ENCODE results near the gene MLYCD. TPM values are rescaled to one million over a fixed set of nuclear protein-coding genes. Genes with fewer than 3 reads are reported as not detected.

The MLYCD gene
- total and polyA plus RNA-seq, 4 donors = 3.7 to 24.4 (median 7.5) TPM

- no peak for TF ChIP-seq ZBTB33 (IDR thresholded peaks at IDR 0.05)
- TF ChIP-seq RAD21 (IDR thresholded peaks at IDR 0.05) = no peak
- TF ChIP-seq TAF1 (conservative IDR thresholded peaks at IDR 0.05) = no peak
- TF ChIP-seq, protein P1, sequence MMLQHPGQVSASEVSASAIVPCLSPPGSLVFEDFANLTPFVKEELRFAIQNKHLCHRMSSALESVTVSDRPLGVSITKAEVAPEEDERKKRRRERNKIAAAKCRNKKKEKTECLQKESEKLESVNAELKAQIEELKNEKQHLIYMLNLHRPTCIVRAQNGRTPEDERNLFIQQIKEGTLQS (IDR thresholded peaks at IDR 0.05) = no peak
- TF ChIP-seq FOXA1 (IDR thresholded peaks at IDR 0.05) = no peak
- TF ChIP-seq YY1 (IDR thresholded peaks at IDR 0.05) = no peak
- TF ChIP-seq JUND (IDR thresholded peaks at IDR 0.05) = no peak
- TF ChIP-seq MAX (IDR thresholded peaks at IDR 0.05) = no peak
These were observed 24.9 kb downstream of the MLYCD start (continued) for GRCh38 chr16:83923581-83924365.

DNA sequence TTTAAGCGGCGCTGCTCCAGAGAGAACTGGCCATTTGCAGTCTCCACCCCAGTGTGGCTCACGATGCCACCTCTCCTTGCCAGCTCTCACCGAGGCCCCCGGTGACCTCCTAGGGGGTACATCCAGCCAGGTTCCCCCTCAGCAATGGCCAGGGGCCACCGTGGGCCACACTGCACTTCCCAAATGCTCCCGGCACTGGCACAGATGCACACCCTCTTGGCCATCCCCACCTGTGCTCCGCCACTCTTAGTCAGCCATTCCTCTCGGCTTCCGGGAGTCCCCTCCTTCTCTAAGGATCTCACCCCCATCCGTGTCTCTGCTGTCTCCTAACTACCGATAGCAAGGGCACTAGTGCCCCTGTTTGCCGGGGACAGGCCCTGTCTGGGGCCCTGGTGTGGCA, 25.8 kb downstream of the MLYCD start:
- Histone ChIP-seq H3K36me3 (ENCODE audit: control insufficient read depth in 4 of 4, insufficient read depth in 3 of 4, low read depth in 1 of 4, low read length in 3 of 4) (peaks cover 0 to 18% (median 5%) of the 10 kb centered on the region in 4 donors), H3K27me3 (ENCODE audit: control insufficient read depth in 4 of 4, insufficient read depth in 4 of 4, low read length in 3 of 4) (no peaks in the 10 kb centered on the region), H3K4me1 (ENCODE audit: control insufficient read depth in 4 of 4, insufficient read depth in 4 of 4, low read length in 3 of 4) (peaks cover 2 to 31% (median 21%) of the 10 kb centered on the region in 4 donors), H3K4me3 (ENCODE audit: low read depth in 1 of 3, low read length in 3 of 3) (no peak overlapping the region), H3K9ac (ENCODE audit: low read depth in 1 of 2, low read length in 2 of 2) (no peak overlapping the region), H3K9me3 (ENCODE audit: control insufficient read depth in 4 of 4, low read length in 3 of 4) (no peaks in the 10 kb centered on the region), H3K27ac (ENCODE audit: low read depth in 1 of 2, low read length in 2 of 2) (no peak overlapping the region)
- TF ChIP-seq HNF4A (conservative IDR thresholded peaks at IDR 0.05) = no peak
- TF ChIP-seq TAF1 (conservative IDR thresholded peaks at IDR 0.05) = no peak
- TF ChIP-seq RXRA (IDR thresholded peaks at IDR 0.05) = no peak
- no peak for TF ChIP-seq NR2F2 (IDR thresholded peaks at IDR 0.05)
- TF ChIP-seq FOXA1 (IDR thresholded peaks at IDR 0.05) = no peak
- no peak for TF ChIP-seq EGR1 (IDR thresholded peaks at IDR 0.05; ENCODE audit: low read depth in 2 of 2)
- no peak for TF ChIP-seq HNF4G (IDR thresholded peaks at IDR 0.05)
- no peak for TF ChIP-seq FOXA2 (IDR thresholded peaks at IDR 0.05)
- WGBS = 88% methylated on average over 13 of the region's 13 CpGs
- no peak for DNase-seq (ENCODE audit: low spot score)

- no peak overlapping the region for H3K27ac ChIP-seq (ENCODE audit: low read depth in 1 of 2, low read length in 2 of 2)
- no peak for DNase-seq (ENCODE audit: low spot score)
- no peak for TF ChIP-seq MAX (IDR thresholded peaks at IDR 0.05)
- no peak for TF ChIP-seq FOXA2 (IDR thresholded peaks at IDR 0.05)
- TF ChIP-seq RXRA (IDR thresholded peaks at IDR 0.05) = no peak
- TF ChIP-seq SP1 (IDR thresholded peaks at IDR 0.05) = no peak
- no peak for TF ChIP-seq TAF1 (conservative IDR thresholded peaks at IDR 0.05)
- TF ChIP-seq HNF4A (conservative IDR thresholded peaks at IDR 0.05) = no peak
- no peak for TF ChIP-seq FOXA1 (IDR thresholded peaks at IDR 0.05)
- no peak for TF ChIP-seq ZBTB33 (IDR thresholded peaks at IDR 0.05)
- TF ChIP-seq GABPA (IDR thresholded peaks at IDR 0.05 in 1 of 2, conservative IDR thresholded peaks at IDR 0.05 in 1 of 2) = no peak
- TF ChIP-seq EGR1 (IDR thresholded peaks at IDR 0.05; ENCODE audit: low read depth in 2 of 2) = no peak
- H3K4me3 ChIP-seq (ENCODE audit: low read depth in 1 of 3, low read length in 3 of 3) = no peak overlapping the region
- H3K27me3 ChIP-seq (ENCODE audit: control insufficient read depth in 4 of 4, insufficient read depth in 4 of 4, low read length in 3 of 4) = no peaks in the 10 kb centered on the region
- H3K9ac ChIP-seq (ENCODE audit: low read depth in 1 of 2, low read length in 2 of 2) = no peak overlapping the region
- H3K9me3 ChIP-seq (ENCODE audit: control insufficient read depth in 4 of 4, low read length in 3 of 4) = no peaks in the 10 kb centered on the region
- 84% methylated on average over 12 of the region's 12 CpGs for WGBS
- peaks cover 0 to 13% (median 2%) of the 10 kb centered on the region in 4 donors for H3K36me3 ChIP-seq (ENCODE audit: control insufficient read depth in 4 of 4, insufficient read depth in 3 of 4, low read depth in 1 of 4, low read length in 3 of 4)
- peaks cover 2 to 31% (median 21%) of the 10 kb centered on the region in 4 donors for H3K4me1 ChIP-seq (ENCODE audit: control insufficient read depth in 4 of 4, insufficient read depth in 4 of 4, low read length in 3 of 4)
These were observed 26.4 kb downstream of the MLYCD start for GRCh38 chr16:83925095-83925905.

Data from liver (tissue), 9 donors.